Keratinocyte (primary cell): ENCODE data around the gene WDCP. TPM values are rescaled to one million over a fixed set of nuclear protein-coding genes. Genes with fewer than 3 reads are reported as not detected.

Experiments
- DNase-seq: peaks from one replicate; pipeline ENCODE4 v3.0.0-alpha.2; 2011; ENCODE audit warnings: low read depth, missing footprints, low spot score
- FAIRE-seq: peaks from 2 replicates; lab custom pipeline; 2011; peaks lifted over from hg19 to GRCh38; lab: Jason Lieb, UNC
- H2AFZ ChIP-seq: 2 replicates; pipeline ENCODE4 v1.6.0; 2012; ENCODE audit warnings: low read length, control low read depth, inconsistent platforms; ENCODE audit not compliant: control insufficient read depth
- H3K27ac ChIP-seq: 2 replicates; pipeline ENCODE4 v1.5.1; 2011; ENCODE audit warnings: low read length; ENCODE audit not compliant: control insufficient read depth, insufficient read depth
- H3K27me3 ChIP-seq: 3 replicates; pipeline ENCODE4 v1.6.0; 2011; ENCODE audit warnings: low read length; ENCODE audit not compliant: control insufficient read depth, insufficient read depth; ENCODE audit errors: extremely low read depth
- H3K36me3 ChIP-seq, 2 experiments: 2 replicates in 1 of 2; 3 replicates in 1 of 2; pipeline ENCODE4 v1.5.1; 2011; ENCODE audit warnings: low read length in 2 of 2, mild to moderate bottlenecking in 1 of 2; ENCODE audit not compliant: control insufficient read depth in 2 of 2, insufficient read depth in 2 of 2; ENCODE audit errors: extremely low read depth in 1 of 2
- H3K4me1 ChIP-seq: 3 replicates; pipeline ENCODE4 v1.5.1; 2011; ENCODE audit warnings: low read length; ENCODE audit not compliant: control insufficient read depth, insufficient read depth; ENCODE audit errors: extremely low read depth
- H3K4me2 ChIP-seq: 3 replicates; pipeline ENCODE4 v1.6.0; 2011; ENCODE audit warnings: low read depth, low read length; ENCODE audit not compliant: control insufficient read depth, insufficient read depth; ENCODE audit errors: extremely low read depth
- H3K4me3 ChIP-seq, 3 experiments: fragments of 200-600 bp in 1 of 3; sonication (generic) in 1 of 3; 2 replicates in 2 of 3; 3 replicates in 1 of 3; pipeline ENCODE4 v1.5.1; 2011 to 2016; ENCODE audit warnings: low read length in 3 of 3, mild to moderate bottlenecking in 3 of 3, control low read depth in 2 of 3, inconsistent platforms in 1 of 3, low read depth in 1 of 3, mixed read lengths in 1 of 3, mixed run types in 1 of 3, moderate library complexity in 1 of 3; ENCODE audit not compliant: control insufficient read depth in 2 of 3, insufficient read depth in 2 of 3; ENCODE audit errors: extremely low read depth in 1 of 3
- H3K79me2 ChIP-seq: 2 replicates; pipeline ENCODE4 v1.6.0; 2012; ENCODE audit warnings: low read length; ENCODE audit not compliant: control insufficient read depth, insufficient read depth
- H3K9ac ChIP-seq: 3 replicates; pipeline ENCODE4 v1.6.0; 2011; ENCODE audit warnings: low read length; ENCODE audit not compliant: control insufficient read depth, insufficient read depth; ENCODE audit errors: extremely low read depth
- H3K9me1 ChIP-seq: 3 replicates; pipeline ENCODE4 v1.6.0; 2011; ENCODE audit warnings: low read length; ENCODE audit not compliant: control insufficient read depth, insufficient read depth; ENCODE audit errors: extremely low read depth
- H3K9me3 ChIP-seq: 2 replicates; pipeline ENCODE4 v1.5.1; 2012; ENCODE audit warnings: low read depth, low read length; ENCODE audit not compliant: control insufficient read depth
- H4K20me1 ChIP-seq: 3 replicates; pipeline ENCODE4 v1.6.0; 2011; ENCODE audit warnings: low read length; ENCODE audit not compliant: control insufficient read depth, insufficient read depth; ENCODE audit errors: extremely low read depth
- CTCF ChIP-seq, 3 experiments: IDR thresholded peaks in 1 of 3; conservative IDR thresholded peaks in 1 of 3; optimal IDR thresholded peaks in 1 of 3; 2 replicates in 2 of 3; 3 replicates in 1 of 3; pipeline versions ENCODE3 to v1.5.1; 2011; ENCODE audit warnings: low read length in 3 of 3, mild to moderate bottlenecking in 3 of 3, moderate library complexity in 2 of 3, control low read depth in 1 of 3, inconsistent platforms in 1 of 3; ENCODE audit not compliant: insufficient read depth in 2 of 3; ENCODE audit errors: extremely low read depth in 1 of 3
- EZH2 ChIP-seq: IDR thresholded peaks from one replicate; pipeline ENCODE4 v1.6.1; 2012; ENCODE audit warnings: inconsistent platforms, mild to moderate bottlenecking, low read length, moderate library complexity
- dilution Hi-C: fragments of 300-500 bp; cut with MboI; formaldehyde crosslinking; loops from one replicate; pipeline ENCODE4 v1.7.0; 2020; ENCODE audit warnings: low sequenced_read_pairs; ENCODE audit not compliant: extremely low pct_ligation_motif_present
- polyA plus RNA-seq, 5 experiments: library from polyadenylated mRNA; depleted of rRNA in 3 of 5; stranded (reverse) in 3 of 5; stranded (forward) in 1 of 5; unstranded in 1 of 5; fragments of >200 nt; gene quantifications; 1 replicate in 1 of 5; 2 replicates in 3 of 5; 3 replicates in 1 of 5; pipeline versions ENCODE4 v1.2.1 to v1.2.3, GENCODE V29; 2011 to 2012; ENCODE audit warnings: missing spikeins in 2 of 5, low read depth in 1 of 5, low replicate concordance in 1 of 5

WDCP gene
- polyA plus RNA-seq, 1 donor (not counting 4 experiments of a cell fraction or from before 2014, with no cell fraction given) = 11.0 TPM

DNA sequence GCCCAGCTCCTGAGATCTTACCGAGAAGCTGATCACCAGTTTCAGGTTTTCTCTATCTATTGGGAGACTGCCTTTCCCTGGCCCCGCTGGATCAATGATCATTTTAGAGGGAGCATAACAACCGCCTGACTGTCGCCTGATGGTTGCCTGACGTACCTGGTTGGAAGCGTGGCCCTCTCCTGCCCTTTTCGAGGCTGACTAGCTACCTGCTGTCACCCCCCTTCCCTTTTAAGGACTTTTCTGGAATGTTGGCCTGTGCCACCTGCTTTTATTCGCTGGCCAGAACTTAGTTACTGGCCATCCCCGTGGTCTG, 37.9 kb downstream of the WDCP start:
- peak; percentile 71 for TF ChIP-seq EZH2
- no peak for TF ChIP-seq CTCF (optimal IDR thresholded peaks at IDR 0.05 in 1 of 3, IDR thresholded peaks at IDR 0.05 in 1 of 3, conservative IDR thresholded peaks at IDR 0.05 in 1 of 3; ENCODE audit: extremely low read depth in 1 of 3, insufficient read depth in 2 of 3, low read length in 3 of 3)
- Histone ChIP-seq H3K36me3 (no peaks in the 10 kb centered on the region), H4K20me1 (peaks cover 3% of the 10 kb centered on the region), H3K9me1 (no peaks in the 10 kb centered on the region), H3K9me3 (no peaks in the 10 kb centered on the region), H3K4me2 (peak overlapping the region; percentile 70), H3K27ac (no peak overlapping the region), H2AFZ (no peak overlapping the region), H3K4me1 (no peaks in the 10 kb centered on the region), H3K27me3 (peaks cover 33% of the 10 kb centered on the region), H3K79me2 (no peaks in the 10 kb centered on the region), H3K4me3 (no peak overlapping the region), H3K9ac (no peak overlapping the region)
- FAIRE-seq (no peak), DNase-seq (no peak)
- dilution Hi-C loops = no loop called here

GRCh38 chr2:24008672-24009366, 38.4 kb downstream of the WDCP start:
- peaks cover 33% of the 10 kb centered on the region for H3K27me3 ChIP-seq
- no peak for FAIRE-seq
- no peak overlapping the region for H2AFZ ChIP-seq
- no peaks in the 10 kb centered on the region for H3K9me1 ChIP-seq
- H3K4me2 ChIP-seq = peak overlapping the region; percentile 16
- dilution Hi-C loops = no loop called here
- H3K9me3 ChIP-seq = no peaks in the 10 kb centered on the region
- no peak for DNase-seq
- no peaks in the 10 kb centered on the region for H3K79me2 ChIP-seq
- H4K20me1 ChIP-seq = peaks cover 3% of the 10 kb centered on the region
- no peak overlapping the region for H3K4me3 ChIP-seq
- no peak overlapping the region for H3K27ac ChIP-seq
- H3K36me3 ChIP-seq = no peaks in the 10 kb centered on the region
- H3K4me1 ChIP-seq = no peaks in the 10 kb centered on the region
- H3K9ac ChIP-seq = no peak overlapping the region
- no peak for TF ChIP-seq EZH2
- no peak for TF ChIP-seq CTCF (optimal IDR thresholded peaks at IDR 0.05 in 1 of 3, IDR thresholded peaks at IDR 0.05 in 1 of 3, conservative IDR thresholded peaks at IDR 0.05 in 1 of 3; ENCODE audit: extremely low read depth in 1 of 3, insufficient read depth in 2 of 3, low read length in 3 of 3)
